Non-pigmented ciliary epithelial cell (primary cell): ENCODE measurements around the gene FBLIM1.
A peak's percentile ranks its signal among the peaks of the same experiment; 100 is the strongest.
"Not testable (repeated sequence)": the region's sequence is repeated elsewhere in the genome, so short reads cannot be mapped to it uniquely, and the experiment has no call there.

Experiments used
- DNase-seq: peaks from one replicate; pipeline ENCODE4 v3.0.0-alpha.2; 2010; ENCODE audit warnings: low read depth

FBLIM1 gene

GRCh38 chr1:15767941-15768340 lies 9.3 kb downstream of the FBLIM1 start:
- no peak for DNase-seq

GRCh38 chr1:15768388-15768787 lies 9.8 kb downstream of the FBLIM1 start:
- no peak for DNase-seq

- no peak for DNase-seq
These were observed 11.8 kb downstream of the FBLIM1 start for GRCh38 chr1:15770313-15770962.

GRCh38 chr1:15771836-15772515 lies 13.4 kb downstream of the FBLIM1 start:
- DNase-seq: no peak

- DNase-seq: no peak
These were observed 17.1 kb downstream of the FBLIM1 start for GRCh38 chr1:15775706-15776105.

GRCh38 chr1:15777909-15778707 lies 19.5 kb downstream of the FBLIM1 start:
- DNase-seq: no peak

- no peak for DNase-seq
These were observed 27.1 kb downstream of the FBLIM1 start for GRCh38 chr1:15785683-15786082.

GRCh38 chr1:15786581-15786980 lies 28.0 kb downstream of the FBLIM1 start:
- no peak for DNase-seq

GRCh38 chr1:15788624-15789301 lies 30.2 kb downstream of the FBLIM1 start:
- DNase-seq: no peak

GRCh38 chr1:15796086-15796462 lies 37.5 kb downstream of the FBLIM1 start:
- DNase-seq: no peak

- no peak for DNase-seq
These were observed 39.2 kb downstream of the FBLIM1 start for GRCh38 chr1:15797614-15798390.

GRCh38 chr1:15799004-15799867 lies 40.6 kb downstream of the FBLIM1 start:
- peak; percentile 89 for DNase-seq

- DNase-seq: no peak
These were observed 41.6 kb downstream of the FBLIM1 start for GRCh38 chr1:15799928-15800835.

GRCh38 chr1:15802234-15802965 lies 43.8 kb downstream of the FBLIM1 start:
- DNase-seq: no peak

GRCh38 chr1:15803380-15803779 lies 44.8 kb downstream of the FBLIM1 start:
- no peak for DNase-seq

- DNase-seq: no peak
These were observed 45.5 kb downstream of the FBLIM1 start for GRCh38 chr1:15804060-15804459.

GRCh38 chr1:15807121-15807520 lies 48.5 kb downstream of the FBLIM1 start:
- no peak for DNase-seq

- not testable (repeated sequence) for DNase-seq
These were observed 49.0 kb downstream of the FBLIM1 start, which contains the start of gene UQCRHL for GRCh38 chr1:15807549-15807948. UQCRHL (minus strand) TSS chr1:15807649; CDS start chr1:15807649, 0 bp downstream.

- no peak for DNase-seq
These were observed 50.4 kb downstream of the FBLIM1 start for GRCh38 chr1:15808955-15809354.
